WTC11 (cell line): ENCODE results near the gene GRM7.

Experiments
- ATF3 ChIP-seq: sonication (generic); formaldehyde crosslinking; conservative IDR thresholded peaks from 2 replicates; pipeline ENCODE4 v1.8.1; 2022; ENCODE audit warnings: mild to moderate bottlenecking, missing genetic modification reagents
- CTCF ChIP-seq: fragments of 200-600 bp; IDR thresholded peaks from 2 replicates; pipeline ENCODE4 v1.8.0; 2022; ENCODE audit warnings: antibody characterized with exemption
- HMGA2 ChIP-seq: fragments of 250-450 bp; sonication (Bioruptor Pico); IDR thresholded peaks from 2 replicates; pipeline ENCODE4 v1.4.0; 2021; ENCODE audit warnings: mild to moderate bottlenecking, moderate library complexity
- MLX ChIP-seq: sonication (generic); formaldehyde crosslinking; IDR thresholded peaks from 2 replicates; pipeline ENCODE4 v1.8.1; 2023; ENCODE audit warnings: mild to moderate bottlenecking, missing genetic modification reagents, moderate library complexity
- NR1H2 ChIP-seq: sonication (generic); formaldehyde crosslinking; IDR thresholded peaks from 2 replicates; pipeline ENCODE4 v1.9.0; 2021; ENCODE audit warnings: mild to moderate bottlenecking, moderate library complexity, missing genetic modification reagents
- PRDM15 ChIP-seq: sonication (generic); formaldehyde crosslinking; IDR thresholded peaks from 2 replicates; pipeline ENCODE4 v1.8.0; 2022; ENCODE audit warnings: missing genetic modification reagents
- USF2 ChIP-seq: sonication (generic); formaldehyde crosslinking; IDR thresholded peaks from 2 replicates; pipeline ENCODE4 v1.8.1; 2023; ENCODE audit warnings: mild to moderate bottlenecking, missing genetic modification reagents, moderate library complexity
- ZNF416 ChIP-seq: fragments of 250-450 bp; sonication (Bioruptor Pico); IDR thresholded peaks from 2 replicates; pipeline ENCODE4 v1.9.0; 2021; ENCODE audit warnings: mild to moderate bottlenecking, inconsistent platforms

GRCh38 chr3:7015683-7016440, 154.9 kb downstream of the GRM7 start:
- TF ChIP-seq USF2 (CRISPR knock-in tag) (no peak), CTCF (no peak), MLX (CRISPR knock-in tag) (no peak), NR1H2 (no peak), ATF3 (CRISPR knock-in tag) (no peak), PRDM15 (CRISPR knock-in tag) (no peak), ZNF416 (CRISPR knock-in tag) (no peak), HMGA2 (CRISPR knock-in tag) (no peak)
